ENCODE results near the gene SSR1.

SSR1 gene

GRCh38 chr6:7304821-7305220 is 8.2 kb downstream of the SSR1 start:
- Histone ChIP-seq H3K9me3 (ENCODE audit: control insufficient read depth, insufficient read depth, low read length) (no peaks in the 10 kb centered on the region), H4K20me1 (ENCODE audit: control insufficient read depth, insufficient read depth, low read depth, low read length) (peaks cover 4% of the 10 kb centered on the region; the same call in 1 of the 2 replicates), H3K9me2 (replicated peaks; ENCODE audit: control insufficient read depth, low read length) (no peaks in the 10 kb centered on the region), H3K4me2 (ENCODE audit: low read length) (no peak overlapping the region), H3K36me3 (ENCODE audit: control insufficient read depth, low read length) (peaks cover 97% of the 10 kb centered on the region), H3F3A (ENCODE audit: control insufficient read depth, insufficient read depth) (peaks cover 4% of the 10 kb centered on the region; the same call in 1 of the 2 replicates), H3K4me1 (ENCODE audit: control insufficient read depth, low read length) (peaks cover 45% of the 10 kb centered on the region), H3K79me2 (ENCODE audit: control insufficient read depth, low read length) (peaks cover 71% of the 10 kb centered on the region), H3K27ac (ENCODE audit: low read depth, low read length) (no peak overlapping the region), H3K4me3 (ENCODE audit: low read length) (no peak overlapping the region), H3K27me3 (ENCODE audit: control insufficient read depth, low read length) (no peaks in the 10 kb centered on the region)
- TF ChIP-seq EZH2phosphoT487 (IDR thresholded peaks at IDR 0.05; ENCODE audit: borderline replicate concordance, low read length) (no peak), CTCF (IDR thresholded peaks at IDR 0.05; ENCODE audit: low read depth, low read length, poor library complexity, severe bottlenecking) (no peak)

GRCh38 chr6:7301702-7302101 is 11.3 kb downstream of the SSR1 start:
- Histone ChIP-seq H3K27me3 (ENCODE audit: control insufficient read depth, low read length) (no peaks in the 10 kb centered on the region), H3K4me3 (ENCODE audit: low read length) (no peak overlapping the region), H3K4me2 (ENCODE audit: low read length) (no peak overlapping the region), H3K4me1 (ENCODE audit: control insufficient read depth, low read length) (peaks cover 15% of the 10 kb centered on the region), H4K20me1 (ENCODE audit: control insufficient read depth, insufficient read depth, low read depth, low read length) (peaks cover 4% of the 10 kb centered on the region; the same call in 1 of the 2 replicates), H3K79me2 (ENCODE audit: control insufficient read depth, low read length) (peaks cover 42% of the 10 kb centered on the region), H3K36me3 (ENCODE audit: control insufficient read depth, low read length) (peaks cover 96% of the 10 kb centered on the region), H3K27ac (ENCODE audit: low read depth, low read length) (no peak overlapping the region), H3F3A (ENCODE audit: control insufficient read depth, insufficient read depth) (peaks cover 4% of the 10 kb centered on the region; the same call in 1 of the 2 replicates), H3K9me2 (replicated peaks; ENCODE audit: control insufficient read depth, low read length) (no peaks in the 10 kb centered on the region), H3K9me3 (ENCODE audit: control insufficient read depth, insufficient read depth, low read length) (no peaks in the 10 kb centered on the region)
- TF ChIP-seq CTCF (IDR thresholded peaks at IDR 0.05; ENCODE audit: low read depth, low read length, poor library complexity, severe bottlenecking) (no peak), EZH2phosphoT487 (IDR thresholded peaks at IDR 0.05; ENCODE audit: borderline replicate concordance, low read length) (no peak)

GRCh38 chr6:7300926-7301325 is 12.1 kb downstream of the SSR1 start:
- H3K36me3 ChIP-seq (ENCODE audit: control insufficient read depth, low read length): peaks cover 98% of the 10 kb centered on the region
- H3F3A ChIP-seq (ENCODE audit: control insufficient read depth, insufficient read depth): peaks cover 4% of the 10 kb centered on the region; the same call in 1 of the 2 replicates
- H3K4me1 ChIP-seq (ENCODE audit: control insufficient read depth, low read length): peaks cover 9% of the 10 kb centered on the region
- H3K4me3 ChIP-seq (ENCODE audit: low read length): no peak overlapping the region
- H3K4me2 ChIP-seq (ENCODE audit: low read length): no peak overlapping the region
- H3K79me2 ChIP-seq (ENCODE audit: control insufficient read depth, low read length): peaks cover 35% of the 10 kb centered on the region
- no peak overlapping the region for H3K27ac ChIP-seq (ENCODE audit: low read depth, low read length)
- no peaks in the 10 kb centered on the region for H3K9me2 ChIP-seq (replicated peaks; ENCODE audit: control insufficient read depth, low read length)
- TF ChIP-seq CTCF (IDR thresholded peaks at IDR 0.05; ENCODE audit: low read depth, low read length, poor library complexity, severe bottlenecking) (no peak), EZH2phosphoT487 (IDR thresholded peaks at IDR 0.05; ENCODE audit: borderline replicate concordance, low read length) (no peak)
- H3K27me3 ChIP-seq (ENCODE audit: control insufficient read depth, low read length): no peaks in the 10 kb centered on the region
- H4K20me1 ChIP-seq (ENCODE audit: control insufficient read depth, insufficient read depth, low read depth, low read length): peaks cover 4% of the 10 kb centered on the region; the same call in 1 of the 2 replicates
- H3K9me3 ChIP-seq (ENCODE audit: control insufficient read depth, insufficient read depth, low read length): no peaks in the 10 kb centered on the region

Data from DOHH2 (cell line).